SK-N-SH treated with all-trans-retinoic acid at 6 μM for 48 hours (cell line): Measurements from ENCODE around the gene PTPRN.

Experiments used
- ATAC-seq: fragments of 200-7000 bp; cut with Tn5 transposase; 3 replicates; pipeline ENCODE4 v1.9.1; 2020; ENCODE audit warnings: mild to moderate bottlenecking, moderate library complexity
- ARNTL ChIP-seq: fragments of 450-650 bp; formaldehyde crosslinking; IDR thresholded peaks from 2 replicates; pipeline ENCODE4 v1.5.0; 2020; ENCODE audit warnings: low read depth, mild to moderate bottlenecking, moderate library complexity, borderline replicate concordance
- CSDC2 ChIP-seq: fragments of 250-450 bp; sonication (Bioruptor Pico); IDR thresholded peaks from 2 replicates; pipeline ENCODE4 v1.5.0; 2020; ENCODE audit warnings: mild to moderate bottlenecking, moderate library complexity
- ESRRG ChIP-seq: fragments of 250-450 bp; sonication (Bioruptor Pico); IDR thresholded peaks from 2 replicates; pipeline ENCODE4 v1.6.1; 2021; ENCODE audit warnings: mild to moderate bottlenecking
- GLIS3 ChIP-seq: fragments of 250-450 bp; sonication (Bioruptor Pico); IDR thresholded peaks from 2 replicates; pipeline ENCODE4 v1.5.0; 2020; ENCODE audit warnings: mild to moderate bottlenecking, moderate library complexity
- ISL1 ChIP-seq: fragments of 250-450 bp; sonication (Bioruptor Pico); IDR thresholded peaks from 2 replicates; pipeline ENCODE4 v2.1.2; 2022; ENCODE audit warnings: mild to moderate bottlenecking, moderate library complexity
- OSR1 ChIP-seq: fragments of 250-450 bp; sonication (Bioruptor Pico); IDR thresholded peaks from 2 replicates; pipeline ENCODE4 v1.8.0; 2022; ENCODE audit warnings: moderate library complexity, mild to moderate bottlenecking, inconsistent platforms
- PPARA ChIP-seq: fragments of 250-450 bp; sonication (Bioruptor Pico); IDR thresholded peaks from 2 replicates; pipeline ENCODE4 v1.5.0; 2020; ENCODE audit warnings: mild to moderate bottlenecking, borderline replicate concordance
- RARB ChIP-seq: fragments of 250-450 bp; sonication (Bioruptor Pico); IDR thresholded peaks from 2 replicates; pipeline ENCODE4 v1.8.0; 2021; ENCODE audit warnings: mild to moderate bottlenecking, moderate library complexity
- SNAI2 ChIP-seq: fragments of 250-450 bp; sonication (Bioruptor Pico); IDR thresholded peaks from 2 replicates; pipeline ENCODE4 v1.5.0; 2020; ENCODE audit warnings: mild to moderate bottlenecking, moderate library complexity
- TCF4 ChIP-seq: fragments of 250-450 bp; sonication (Bioruptor Pico); IDR thresholded peaks from 2 replicates; pipeline ENCODE4 v1.8.0; 2021; ENCODE audit warnings: mild to moderate bottlenecking, moderate library complexity, borderline replicate concordance
- TOX ChIP-seq: fragments of 250-450 bp; sonication (Bioruptor Pico); IDR thresholded peaks from 2 replicates; pipeline ENCODE4 v1.8.0; 2021; ENCODE audit warnings: mild to moderate bottlenecking, moderate library complexity, borderline replicate concordance
- ZFP3 ChIP-seq: fragments of 250-450 bp; sonication (Bioruptor Pico); IDR thresholded peaks from 2 replicates; pipeline ENCODE4 v1.5.0; 2020; ENCODE audit warnings: mild to moderate bottlenecking, moderate library complexity
- ZFP30 ChIP-seq: fragments of 450-650 bp; formaldehyde crosslinking; IDR thresholded peaks from 2 replicates; pipeline ENCODE4 v1.5.0; 2022; ENCODE audit warnings: mild to moderate bottlenecking, moderate library complexity
- ZNF565 ChIP-seq: fragments of 450-650 bp; formaldehyde crosslinking; conservative IDR thresholded peaks from 2 replicates; pipeline ENCODE4 v1.5.0; 2020; ENCODE audit warnings: low read depth, mild to moderate bottlenecking, moderate library complexity
- ZNF70 ChIP-seq: fragments of 450-650 bp; formaldehyde crosslinking; IDR thresholded peaks from 2 replicates; pipeline ENCODE4 v1.5.0; 2020; ENCODE audit warnings: mild to moderate bottlenecking, moderate library complexity
- ZNF8 ChIP-seq: fragments of 450-650 bp; formaldehyde crosslinking; IDR thresholded peaks from 2 replicates; pipeline ENCODE4 v1.5.0; 2020; ENCODE audit warnings: mild to moderate bottlenecking, moderate library complexity
- TF ChIP-seq, protein P1 (sequence below): fragments of 250-450 bp; sonication (Bioruptor Pico); IDR thresholded peaks from 2 replicates; pipeline ENCODE4 v1.5.1; 2020; ENCODE audit warnings: low read depth, mild to moderate bottlenecking, moderate library complexity
- TF ChIP-seq, protein P2 (sequence below): fragments of 250-450 bp; sonication (Bioruptor Pico); IDR thresholded peaks from 2 replicates; pipeline ENCODE4 v1.8.0; 2020; ENCODE audit warnings: mild to moderate bottlenecking, moderate library complexity, borderline replicate concordance
- TF ChIP-seq, protein P3 (sequence below): fragments of 250-450 bp; sonication (Bioruptor Pico); IDR thresholded peaks from 2 replicates; pipeline ENCODE4 v1.8.0; 2021; ENCODE audit warnings: low read depth, mild to moderate bottlenecking, moderate library complexity, borderline replicate concordance
- TF ChIP-seq, protein P4 (sequence below): fragments of 250-450 bp; sonication (Bioruptor Pico); IDR thresholded peaks from 2 replicates; pipeline ENCODE4 v1.5.0; 2020; ENCODE audit warnings: mild to moderate bottlenecking, moderate library complexity
- TF ChIP-seq, protein P5 (sequence below): fragments of 250-450 bp; sonication (Bioruptor Pico); IDR thresholded peaks from 2 replicates; pipeline ENCODE4 v1.5.1; 2021; ENCODE audit warnings: mild to moderate bottlenecking, moderate library complexity

PTPRN gene

DNA sequence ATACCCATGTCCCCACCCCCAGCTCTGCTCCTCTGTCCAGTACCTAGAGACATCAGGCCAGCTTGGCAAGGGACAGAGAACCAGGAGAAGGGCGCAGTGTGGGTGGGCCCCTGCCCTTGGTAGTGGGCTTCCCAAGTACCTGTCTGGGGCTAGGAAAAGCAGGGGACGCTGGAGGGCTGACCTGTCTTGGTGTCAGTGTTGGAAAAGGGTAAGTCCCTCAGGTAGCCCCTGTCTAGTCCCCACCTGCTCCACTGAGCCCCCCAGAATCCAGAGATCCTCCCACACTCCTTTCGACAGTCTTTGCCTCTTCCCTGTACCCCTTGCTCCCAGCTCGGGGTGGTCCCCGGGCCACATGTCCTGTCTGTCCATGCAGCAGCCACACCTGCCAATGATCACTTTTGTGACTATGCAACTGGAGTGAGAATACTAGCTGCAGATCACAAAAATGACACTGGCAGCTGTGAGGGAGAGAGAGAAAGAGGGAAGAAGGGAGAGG is 15.4 kb downstream of the PTPRN start:
- no peak for ATAC-seq

DNA sequence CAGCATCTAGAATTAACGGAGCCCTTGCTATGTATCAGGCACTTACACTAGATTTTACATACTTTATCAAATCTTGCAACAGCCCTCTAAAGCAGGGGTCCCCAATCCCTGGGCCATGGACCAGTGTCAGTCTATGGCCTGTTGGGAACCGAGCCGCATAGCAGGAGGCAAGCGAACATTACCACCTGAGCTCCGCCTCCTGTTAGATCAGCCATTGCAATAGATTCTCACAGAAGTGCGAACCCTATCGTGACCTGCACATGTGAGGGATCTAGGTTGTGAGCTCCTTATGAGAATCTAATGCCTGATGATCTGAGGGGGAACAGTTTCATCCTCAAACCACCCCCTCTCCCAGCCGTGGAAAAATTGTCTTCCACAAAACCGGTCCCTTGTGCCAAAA is 16.6 kb downstream of the PTPRN start:
- TF ChIP-seq, protein P1, sequence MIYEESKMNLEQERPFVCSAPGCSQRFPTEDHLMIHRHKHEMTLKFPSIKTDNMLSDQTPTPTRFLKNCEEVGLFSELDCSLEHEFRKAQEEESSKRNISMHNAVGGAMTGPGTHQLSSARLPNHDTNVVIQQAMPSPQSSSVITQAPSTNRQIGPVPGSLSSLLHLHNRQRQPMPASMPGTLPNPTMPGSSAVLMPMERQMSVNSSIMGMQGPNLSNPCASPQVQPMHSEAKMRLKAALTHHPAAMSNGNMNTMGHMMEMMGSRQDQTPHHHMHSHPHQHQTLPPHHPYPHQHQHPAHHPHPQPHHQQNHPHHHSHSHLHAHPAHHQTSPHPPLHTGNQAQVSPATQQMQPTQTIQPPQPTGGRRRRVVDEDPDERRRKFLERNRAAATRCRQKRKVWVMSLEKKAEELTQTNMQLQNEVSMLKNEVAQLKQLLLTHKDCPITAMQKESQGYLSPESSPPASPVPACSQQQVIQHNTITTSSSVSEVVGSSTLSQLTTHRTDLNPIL (CRISPR knock-in tag): no peak
- no peak for TF ChIP-seq ARNTL
- no peak for TF ChIP-seq ESRRG (CRISPR knock-in tag)
- TF ChIP-seq OSR1: no peak
- no peak for TF ChIP-seq ZNF70
- no peak for TF ChIP-seq CSDC2 (CRISPR knock-in tag)
- TF ChIP-seq GLIS3 (CRISPR knock-in tag): no peak
- no peak for TF ChIP-seq ISL1 (CRISPR knock-in tag)
- TF ChIP-seq, protein P2, sequence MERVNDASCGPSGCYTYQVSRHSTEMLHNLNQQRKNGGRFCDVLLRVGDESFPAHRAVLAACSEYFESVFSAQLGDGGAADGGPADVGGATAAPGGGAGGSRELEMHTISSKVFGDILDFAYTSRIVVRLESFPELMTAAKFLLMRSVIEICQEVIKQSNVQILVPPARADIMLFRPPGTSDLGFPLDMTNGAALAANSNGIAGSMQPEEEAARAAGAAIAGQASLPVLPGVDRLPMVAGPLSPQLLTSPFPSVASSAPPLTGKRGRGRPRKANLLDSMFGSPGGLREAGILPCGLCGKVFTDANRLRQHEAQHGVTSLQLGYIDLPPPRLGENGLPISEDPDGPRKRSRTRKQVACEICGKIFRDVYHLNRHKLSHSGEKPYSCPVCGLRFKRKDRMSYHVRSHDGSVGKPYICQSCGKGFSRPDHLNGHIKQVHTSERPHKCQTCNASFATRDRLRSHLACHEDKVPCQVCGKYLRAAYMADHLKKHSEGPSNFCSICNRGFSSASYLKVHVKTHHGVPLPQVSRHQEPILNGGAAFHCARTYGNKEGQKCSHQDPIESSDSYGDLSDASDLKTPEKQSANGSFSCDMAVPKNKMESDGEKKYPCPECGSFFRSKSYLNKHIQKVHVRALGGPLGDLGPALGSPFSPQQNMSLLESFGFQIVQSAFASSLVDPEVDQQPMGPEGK (CRISPR knock-in tag): no peak
- TF ChIP-seq, protein P3, sequence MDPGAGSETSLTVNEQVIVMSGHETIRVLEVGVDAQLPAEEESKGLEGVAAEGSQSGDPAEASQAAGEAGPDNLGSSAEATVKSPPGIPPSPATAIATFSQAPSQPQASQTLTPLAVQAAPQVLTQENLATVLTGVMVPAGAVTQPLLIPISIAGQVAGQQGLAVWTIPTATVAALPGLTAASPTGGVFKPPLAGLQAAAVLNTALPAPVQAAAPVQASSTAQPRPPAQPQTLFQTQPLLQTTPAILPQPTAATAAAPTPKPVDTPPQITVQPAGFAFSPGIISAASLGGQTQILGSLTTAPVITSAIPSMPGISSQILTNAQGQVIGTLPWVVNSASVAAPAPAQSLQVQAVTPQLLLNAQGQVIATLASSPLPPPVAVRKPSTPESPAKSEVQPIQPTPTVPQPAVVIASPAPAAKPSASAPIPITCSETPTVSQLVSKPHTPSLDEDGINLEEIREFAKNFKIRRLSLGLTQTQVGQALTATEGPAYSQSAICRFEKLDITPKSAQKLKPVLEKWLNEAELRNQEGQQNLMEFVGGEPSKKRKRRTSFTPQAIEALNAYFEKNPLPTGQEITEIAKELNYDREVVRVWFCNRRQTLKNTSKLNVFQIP (CRISPR knock-in tag): no peak
- TF ChIP-seq ZNF565 (CRISPR knock-in tag): no peak
- no peak for TF ChIP-seq TOX (CRISPR knock-in tag)
- TF ChIP-seq, protein P4, sequence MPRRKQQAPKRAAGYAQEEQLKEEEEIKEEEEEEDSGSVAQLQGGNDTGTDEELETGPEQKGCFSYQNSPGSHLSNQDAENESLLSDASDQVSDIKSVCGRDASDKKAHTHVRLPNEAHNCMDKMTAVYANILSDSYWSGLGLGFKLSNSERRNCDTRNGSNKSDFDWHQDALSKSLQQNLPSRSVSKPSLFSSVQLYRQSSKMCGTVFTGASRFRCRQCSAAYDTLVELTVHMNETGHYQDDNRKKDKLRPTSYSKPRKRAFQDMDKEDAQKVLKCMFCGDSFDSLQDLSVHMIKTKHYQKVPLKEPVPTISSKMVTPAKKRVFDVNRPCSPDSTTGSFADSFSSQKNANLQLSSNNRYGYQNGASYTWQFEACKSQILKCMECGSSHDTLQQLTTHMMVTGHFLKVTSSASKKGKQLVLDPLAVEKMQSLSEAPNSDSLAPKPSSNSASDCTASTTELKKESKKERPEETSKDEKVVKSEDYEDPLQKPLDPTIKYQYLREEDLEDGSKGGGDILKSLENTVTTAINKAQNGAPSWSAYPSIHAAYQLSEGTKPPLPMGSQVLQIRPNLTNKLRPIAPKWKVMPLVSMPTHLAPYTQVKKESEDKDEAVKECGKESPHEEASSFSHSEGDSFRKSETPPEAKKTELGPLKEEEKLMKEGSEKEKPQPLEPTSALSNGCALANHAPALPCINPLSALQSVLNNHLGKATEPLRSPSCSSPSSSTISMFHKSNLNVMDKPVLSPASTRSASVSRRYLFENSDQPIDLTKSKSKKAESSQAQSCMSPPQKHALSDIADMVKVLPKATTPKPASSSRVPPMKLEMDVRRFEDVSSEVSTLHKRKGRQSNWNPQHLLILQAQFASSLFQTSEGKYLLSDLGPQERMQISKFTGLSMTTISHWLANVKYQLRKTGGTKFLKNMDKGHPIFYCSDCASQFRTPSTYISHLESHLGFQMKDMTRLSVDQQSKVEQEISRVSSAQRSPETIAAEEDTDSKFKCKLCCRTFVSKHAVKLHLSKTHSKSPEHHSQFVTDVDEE (CRISPR knock-in tag): no peak
- TF ChIP-seq TCF4: no peak
- no peak for ATAC-seq

More for the DNA sequence above, 15.4 kb downstream of the PTPRN start:
- no peak for TF ChIP-seq ARNTL
- TF ChIP-seq PPARA: no peak
- TF ChIP-seq, protein P5, sequence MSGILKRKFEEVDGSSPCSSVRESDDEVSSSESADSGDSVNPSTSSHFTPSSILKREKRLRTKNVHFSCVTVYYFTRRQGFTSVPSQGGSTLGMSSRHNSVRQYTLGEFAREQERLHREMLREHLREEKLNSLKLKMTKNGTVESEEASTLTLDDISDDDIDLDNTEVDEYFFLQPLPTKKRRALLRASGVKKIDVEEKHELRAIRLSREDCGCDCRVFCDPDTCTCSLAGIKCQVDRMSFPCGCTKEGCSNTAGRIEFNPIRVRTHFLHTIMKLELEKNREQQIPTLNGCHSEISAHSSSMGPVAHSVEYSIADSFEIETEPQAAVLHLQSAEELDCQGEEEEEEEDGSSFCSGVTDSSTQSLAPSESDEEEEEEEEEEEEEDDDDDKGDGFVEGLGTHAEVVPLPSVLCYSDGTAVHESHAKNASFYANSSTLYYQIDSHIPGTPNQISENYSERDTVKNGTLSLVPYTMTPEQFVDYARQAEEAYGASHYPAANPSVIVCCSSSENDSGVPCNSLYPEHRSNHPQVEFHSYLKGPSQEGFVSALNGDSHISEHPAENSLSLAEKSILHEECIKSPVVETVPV (CRISPR knock-in tag): no peak
- no peak for TF ChIP-seq ZNF70
- TF ChIP-seq ZFP30 (CRISPR knock-in tag): no peak
- TF ChIP-seq RARB (CRISPR knock-in tag): no peak
- TF ChIP-seq, protein P2 (CRISPR knock-in tag): no peak

DNA sequence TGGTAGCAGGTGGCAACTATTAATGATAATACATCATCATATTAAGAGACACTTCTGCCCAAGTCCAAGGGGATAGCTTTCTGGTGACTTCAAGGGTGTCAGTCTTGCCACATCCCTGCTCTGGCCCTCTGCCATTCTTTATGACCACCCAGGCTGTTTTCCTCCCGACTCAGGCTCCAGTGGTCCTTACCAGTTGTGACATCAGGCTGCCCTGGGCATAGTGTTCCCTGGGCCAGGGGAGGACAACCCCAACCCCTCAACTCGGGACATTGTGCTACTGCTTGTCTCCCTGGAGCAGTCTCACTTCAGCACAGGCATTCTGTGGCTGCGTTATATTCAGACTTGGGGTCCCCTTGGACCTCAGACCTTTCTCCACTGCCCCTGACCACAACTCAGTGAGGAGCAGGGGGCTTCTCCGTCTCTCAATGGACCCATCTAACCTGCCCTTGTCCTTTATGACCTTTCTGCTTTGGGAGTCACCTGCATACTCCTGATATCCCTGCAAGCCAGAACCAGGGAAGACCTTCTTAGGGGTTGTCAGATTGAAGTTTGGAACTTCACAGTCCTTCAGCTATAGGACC is 17.2 kb downstream of the PTPRN start:
- ATAC-seq: no peak
- TF ChIP-seq, protein P5 (CRISPR knock-in tag): no peak
- TF ChIP-seq ESRRG (CRISPR knock-in tag) (no peak), RARB (CRISPR knock-in tag) (no peak), CSDC2 (CRISPR knock-in tag) (no peak), SNAI2 (CRISPR knock-in tag) (no peak), ZNF70 (no peak), TOX (CRISPR knock-in tag) (no peak), ZNF8 (CRISPR knock-in tag) (no peak), ZFP3 (CRISPR knock-in tag) (no peak), ISL1 (CRISPR knock-in tag) (no peak), ZFP30 (CRISPR knock-in tag) (no peak), TCF4 (no peak)
- TF ChIP-seq, protein P4 (CRISPR knock-in tag): no peak
